WI38 (cell line): Measurements from ENCODE around the gene IREB2.
"Not testable (repeated sequence)": the region's sequence is repeated elsewhere in the genome, so short reads cannot be mapped to it uniquely, and the experiment has no call there.

Experiments
- H3K4me3 ChIP-seq: 2 replicates; pipeline ENCODE4 v1.5.1; 2011; ENCODE audit warnings: low read depth, mild to moderate bottlenecking, control low read depth, low read length
- TF ChIP-seq, protein P1 (sequence below): IDR thresholded peaks from 2 replicates; pipeline ENCODE4 v1.5.1; 2012; ENCODE audit warnings: low read depth, mild to moderate bottlenecking, control low read depth, low read length

The IREB2 gene

DNA sequence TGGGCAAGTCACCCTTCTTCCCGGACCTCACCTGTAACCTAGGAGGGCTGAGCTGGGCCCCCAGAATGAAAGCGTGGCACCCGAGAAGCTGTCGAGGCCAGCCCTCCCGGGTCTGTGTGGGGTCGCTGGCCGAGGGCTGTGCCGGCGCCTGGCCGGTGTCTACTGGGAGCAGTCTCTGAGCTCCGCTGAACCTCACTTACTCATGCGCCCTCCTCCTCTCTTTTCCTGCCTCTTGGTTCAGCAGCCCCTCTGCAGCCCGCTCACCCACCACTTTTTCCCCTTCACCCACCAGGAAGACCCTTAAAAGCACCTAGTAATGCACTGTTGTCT lies 69.8 kb downstream of the IREB2 start:
- TF ChIP-seq, protein P1, sequence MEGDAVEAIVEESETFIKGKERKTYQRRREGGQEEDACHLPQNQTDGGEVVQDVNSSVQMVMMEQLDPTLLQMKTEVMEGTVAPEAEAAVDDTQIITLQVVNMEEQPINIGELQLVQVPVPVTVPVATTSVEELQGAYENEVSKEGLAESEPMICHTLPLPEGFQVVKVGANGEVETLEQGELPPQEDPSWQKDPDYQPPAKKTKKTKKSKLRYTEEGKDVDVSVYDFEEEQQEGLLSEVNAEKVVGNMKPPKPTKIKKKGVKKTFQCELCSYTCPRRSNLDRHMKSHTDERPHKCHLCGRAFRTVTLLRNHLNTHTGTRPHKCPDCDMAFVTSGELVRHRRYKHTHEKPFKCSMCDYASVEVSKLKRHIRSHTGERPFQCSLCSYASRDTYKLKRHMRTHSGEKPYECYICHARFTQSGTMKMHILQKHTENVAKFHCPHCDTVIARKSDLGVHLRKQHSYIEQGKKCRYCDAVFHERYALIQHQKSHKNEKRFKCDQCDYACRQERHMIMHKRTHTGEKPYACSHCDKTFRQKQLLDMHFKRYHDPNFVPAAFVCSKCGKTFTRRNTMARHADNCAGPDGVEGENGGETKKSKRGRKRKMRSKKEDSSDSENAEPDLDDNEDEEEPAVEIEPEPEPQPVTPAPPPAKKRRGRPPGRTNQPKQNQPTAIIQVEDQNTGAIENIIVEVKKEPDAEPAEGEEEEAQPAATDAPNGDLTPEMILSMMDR = no peak

DNA sequence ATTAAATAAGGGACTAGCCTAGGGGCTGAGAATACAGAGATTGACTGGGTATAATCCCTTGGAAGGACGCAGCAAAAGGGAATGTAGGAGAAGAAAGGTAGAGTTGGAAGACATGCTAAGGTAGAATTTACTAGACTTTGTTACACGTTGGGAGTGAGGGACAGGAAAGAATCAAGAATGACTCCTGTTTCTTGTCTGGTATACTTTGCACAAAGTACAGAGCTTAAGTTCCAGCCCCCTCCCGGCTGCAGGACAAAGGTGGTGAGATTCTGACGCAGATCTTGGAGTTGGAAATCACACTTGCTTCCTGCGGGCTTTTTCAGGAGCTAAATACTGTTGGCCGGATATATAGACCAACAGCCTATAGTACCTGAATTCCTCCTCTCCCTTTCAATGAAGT lies 70.3 kb downstream of the IREB2 start:
- H3K4me3 ChIP-seq = peak overlapping the region; percentile 76

More for the DNA sequence above, 69.8 kb downstream of the IREB2 start:
- peak overlapping the region; percentile 76 for H3K4me3 ChIP-seq

DNA sequence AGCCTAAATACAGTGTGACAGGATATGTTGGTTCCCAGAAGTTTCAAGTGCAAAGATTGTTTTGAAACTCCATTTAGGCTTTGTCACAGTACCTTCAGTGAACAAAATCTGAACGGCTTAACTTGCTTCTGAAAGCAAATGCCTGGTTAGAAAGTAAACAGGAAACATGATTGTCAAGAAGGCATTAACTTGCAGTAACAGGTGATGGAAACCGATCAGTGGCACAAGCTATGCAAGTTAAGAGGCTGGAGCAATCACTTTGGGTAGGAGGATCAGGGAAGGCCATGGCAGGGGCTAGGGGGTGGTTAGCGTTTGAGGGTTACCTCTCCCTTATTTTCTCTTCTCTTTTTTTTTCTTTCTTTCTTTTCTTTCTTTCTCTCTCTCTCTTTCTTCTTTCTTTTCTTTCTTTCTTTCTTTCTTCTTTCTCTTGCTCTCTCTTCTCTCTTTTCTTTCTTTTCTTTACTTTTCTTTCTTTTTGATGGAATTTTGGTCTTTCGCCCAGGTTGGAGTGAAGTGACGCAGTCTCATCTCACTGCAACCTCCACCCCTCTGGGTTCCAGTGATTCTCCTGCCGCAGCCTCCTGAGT lies 71.8 kb downstream of the IREB2 start:
- TF ChIP-seq, protein P1 = no peak
- no peak overlapping the region for H3K4me3 ChIP-seq

More for the DNA sequence above, 70.3 kb downstream of the IREB2 start:
- TF ChIP-seq, protein P1 = no peak

DNA sequence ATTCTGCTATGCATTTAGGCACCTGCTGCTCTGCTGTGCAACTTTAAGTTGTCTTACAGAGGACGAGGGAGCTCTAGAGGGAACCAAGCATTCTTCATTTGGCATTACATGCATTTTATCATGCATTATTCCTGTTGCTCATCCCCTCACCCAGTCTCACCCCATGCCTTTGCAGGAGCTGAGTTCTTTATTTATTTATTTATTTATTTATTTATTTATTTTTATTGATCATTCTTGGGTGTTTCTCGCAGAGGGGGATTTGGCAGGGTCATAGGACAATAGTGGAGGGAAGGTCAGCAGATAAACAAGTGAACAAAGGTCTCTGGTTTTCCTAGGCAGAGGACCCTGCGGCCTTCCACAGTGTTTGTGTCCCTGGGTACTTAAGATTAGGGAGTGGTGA lies 82.0 kb downstream of the IREB2 start:
- not testable (repeated sequence) for H3K4me3 ChIP-seq

DNA sequence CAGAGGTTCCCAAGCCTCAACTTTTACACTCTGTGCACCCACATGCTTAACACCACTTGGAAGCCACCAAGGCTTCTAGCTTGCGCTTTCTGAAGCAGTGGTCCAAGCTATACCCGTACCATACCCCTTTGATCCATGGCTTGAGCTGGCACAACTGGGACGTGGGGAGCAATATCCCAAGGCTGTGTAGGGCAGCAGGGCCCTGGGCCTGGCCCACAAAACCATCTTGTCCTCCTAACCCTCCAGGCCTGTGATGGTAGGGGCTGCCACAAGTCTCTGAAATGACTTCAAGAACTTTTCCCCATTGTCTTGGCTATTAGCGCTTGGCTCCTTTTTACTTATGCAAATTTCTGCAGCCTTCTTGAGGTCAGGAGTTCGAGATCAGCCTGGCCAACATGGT lies 86.2 kb downstream of the IREB2 start:
- TF ChIP-seq, protein P1 = no peak
- H3K4me3 ChIP-seq = no peak overlapping the region

DNA sequence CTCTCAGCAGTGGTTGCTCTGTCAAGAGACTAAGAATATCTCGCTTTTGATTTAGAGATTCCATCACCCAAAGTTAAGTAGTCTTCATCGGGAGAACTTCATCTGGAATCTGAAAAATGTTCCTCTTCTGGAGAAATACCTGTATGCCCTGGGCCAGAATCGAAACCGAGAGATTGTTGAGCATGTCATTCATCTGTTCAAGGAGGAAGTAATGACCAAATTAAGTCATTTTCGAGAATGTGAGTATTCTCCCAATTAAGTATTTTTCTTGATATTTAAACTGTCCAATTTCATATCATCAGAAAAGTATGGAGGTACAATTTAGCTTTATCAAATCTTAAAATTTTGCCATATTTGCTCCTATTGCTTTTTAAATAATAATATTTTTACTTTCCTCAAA lies 89.3 kb downstream of the IREB2 start:
- TF ChIP-seq, protein P1 = no peak
- no peak overlapping the region for H3K4me3 ChIP-seq

DNA sequence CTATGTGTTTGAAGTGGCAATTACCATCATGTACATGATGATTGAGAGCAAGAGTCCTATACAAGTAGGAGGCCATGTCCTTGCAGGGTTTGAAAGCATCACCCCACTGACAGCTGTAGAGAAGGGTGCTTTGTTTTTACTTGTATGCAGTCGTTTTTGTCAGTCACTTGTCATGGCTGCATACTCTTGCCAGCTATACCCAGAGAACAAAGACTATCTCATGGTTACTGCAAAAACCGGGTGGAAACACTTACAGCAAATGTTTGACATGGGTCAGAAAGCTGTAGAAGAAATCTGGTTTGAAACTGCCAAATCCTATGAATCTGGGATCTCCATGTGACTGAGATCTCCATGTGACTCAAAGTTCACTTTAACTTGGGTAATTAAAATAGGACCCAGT lies 95.3 kb downstream of the IREB2 start:
- TF ChIP-seq, protein P1 = no peak
- H3K4me3 ChIP-seq = no peak overlapping the region

DNA sequence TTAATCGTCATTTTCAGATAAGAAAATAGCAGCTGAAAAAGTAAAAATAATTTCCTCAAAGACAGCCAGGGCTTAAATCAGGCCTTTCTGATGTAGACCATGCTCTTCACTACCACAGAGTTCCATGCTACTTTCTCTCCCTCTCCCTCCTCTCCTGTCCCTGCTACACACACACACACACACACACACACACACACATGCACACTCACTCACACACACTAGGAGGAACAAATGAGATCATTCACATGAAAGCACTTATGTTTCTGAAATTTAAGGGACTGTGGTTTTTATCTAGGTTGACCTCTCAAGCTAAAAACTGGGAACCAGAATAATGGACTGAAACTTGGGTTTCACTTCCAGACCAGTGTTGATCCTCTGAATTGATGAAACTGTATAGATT lies 98.1 kb downstream of the IREB2 start:
- TF ChIP-seq, protein P1 = no peak

More for the DNA sequence above, 98.1 kb downstream of the IREB2 start:
- H3K4me3 ChIP-seq = no peak overlapping the region
